Measurements from ENCODE around the gene KRTAP9-9.
"Not testable (repeated sequence)": the region's sequence is repeated elsewhere in the genome, so short reads cannot be mapped to it uniquely, and the experiment has no call there.

Gene KRTAP9-9

GRCh38 chr17:41255381-41256290 lies at the start of gene KRTAP9-9:
Gene KRTAP9-9, plus strand, starts transcription at chr17:41255384.
- not testable (repeated sequence) for FAIRE-seq; DNase-seq (ENCODE audit: low spot score)

GRCh38 chr17:41211845-41212466 lies 43.2 kb upstream of the KRTAP9-9 start:
- no peak for FAIRE-seq
- DNase-seq (ENCODE audit: low spot score): no peak

- no peak for DNase-seq (ENCODE audit: low spot score)
- FAIRE-seq: peak; percentile 65
Observed at GRCh38 chr17:41212524-41213169, 42.5 kb upstream of the KRTAP9-9 start.

GRCh38 chr17:41215681-41216080 lies 39.5 kb upstream of the KRTAP9-9 start:
- DNase-seq (ENCODE audit: low spot score): no peak
- no peak for FAIRE-seq

GRCh38 chr17:41223821-41224220 lies 31.4 kb upstream of the KRTAP9-9 start:
- DNase-seq (ENCODE audit: low spot score): no peak

GRCh38 chr17:41226051-41226450 lies 29.1 kb upstream of the KRTAP9-9 start:
- no peak for DNase-seq (ENCODE audit: low spot score)
- FAIRE-seq: no peak

More at GRCh38 chr17:41223821-41224220, 31.4 kb upstream of the KRTAP9-9 start:
- FAIRE-seq: no peak

GRCh38 chr17:41226598-41227095 lies 28.5 kb upstream of the KRTAP9-9 start, which contains the start of gene KRTAP9-2:
Gene KRTAP9-2, plus strand, starts transcription at chr17:41226648. Its CDS starts 7 bp downstream, at chr17:41226655.
- FAIRE-seq; DNase-seq (ENCODE audit: low spot score): not testable (repeated sequence)

- DNase-seq (ENCODE audit: low spot score) (no peak), FAIRE-seq (no peak)
Observed at GRCh38 chr17:41230094-41230493, 25.1 kb upstream of the KRTAP9-9 start.

- no peak for DNase-seq (ENCODE audit: low spot score)
- no peak for FAIRE-seq
Observed at GRCh38 chr17:41231731-41232130, 23.5 kb upstream of the KRTAP9-9 start.

- FAIRE-seq: peak; percentile 48
- DNase-seq (ENCODE audit: low spot score): not testable (repeated sequence)
Observed at GRCh38 chr17:41232399-41233105, 22.6 kb upstream of the KRTAP9-9 start, which contains the start of gene KRTAP9-3. Gene KRTAP9-3, plus strand, starts transcription at chr17:41232449. Its CDS starts 53 bp downstream, at chr17:41232502.

GRCh38 chr17:41237116-41237515 lies 18.1 kb upstream of the KRTAP9-9 start:
- not testable (repeated sequence) for FAIRE-seq; DNase-seq (ENCODE audit: low spot score)

- not testable (repeated sequence) for DNase-seq (ENCODE audit: low spot score); FAIRE-seq
Observed at GRCh38 chr17:41237949-41238437, 17.2 kb upstream of the KRTAP9-9 start, which contains the start of gene KRTAP9-8. Gene KRTAP9-8, plus strand, starts transcription at chr17:41237999. Its CDS starts 53 bp downstream, at chr17:41238052.

- FAIRE-seq; DNase-seq (ENCODE audit: low spot score): not testable (repeated sequence)
Observed at GRCh38 chr17:41246995-41247787, 8.0 kb upstream of the KRTAP9-9 start.

- DNase-seq (ENCODE audit: low spot score); FAIRE-seq: not testable (repeated sequence)
Observed at GRCh38 chr17:41249637-41250240, 5.4 kb upstream of the KRTAP9-9 start, which contains the start of gene KRTAP9-4. Gene KRTAP9-4, plus strand, starts transcription at chr17:41249687. Its CDS starts 34 bp downstream, at chr17:41249721.

GRCh38 chr17:41251261-41251660 lies 3.9 kb upstream of the KRTAP9-9 start:
- DNase-seq (ENCODE audit: low spot score): no peak

GRCh38 chr17:41254861-41255260 lies 323 bp upstream of the KRTAP9-9 start:
- FAIRE-seq (no peak), DNase-seq (ENCODE audit: low spot score) (no peak)

More at GRCh38 chr17:41251261-41251660, 3.9 kb upstream of the KRTAP9-9 start:
- FAIRE-seq: no peak

- no peak for FAIRE-seq
- DNase-seq (ENCODE audit: low spot score): no peak
Observed at GRCh38 chr17:41256291-41256685, 1.1 kb downstream of the KRTAP9-9 start.

- no peak for DNase-seq (ENCODE audit: low spot score)
Observed at GRCh38 chr17:41258406-41258805, 3.2 kb downstream of the KRTAP9-9 start.

GRCh38 chr17:41263212-41263611 lies 8.0 kb downstream of the KRTAP9-9 start:
- DNase-seq (ENCODE audit: low spot score): no peak
- FAIRE-seq: no peak

More at GRCh38 chr17:41258406-41258805, 3.2 kb downstream of the KRTAP9-9 start:
- FAIRE-seq: no peak

Measured in urothelium cell line (cell line).